OCI-LY7 (cell line): ENCODE measurements around the gene ELP1. TPM values are rescaled to one million over a fixed set of nuclear protein-coding genes. Genes with fewer than 3 reads are reported as not detected.

Experiments
- Bru-seq: library from RNA; stranded (reverse); fragments of 400-500 nt; gene quantifications from one replicate; lab custom pipeline; 2021; lab: Mats Ljungman, UMichigan
- BruChase-seq, 2 experiments: library from RNA; stranded (reverse); fragments of 400-500 nt; gene quantifications; one replicate each; lab custom pipeline; 2021; lab: Mats Ljungman, UMichigan
- BruUV-seq: library from RNA; stranded (reverse); fragments of 400-500 nt; replicated peaks from 2 replicates; lab custom pipeline; 2021; lab: Mats Ljungman, UMichigan
- CTCF ChIA-PET: fragments of 300-600 bp; sonication (Branson Sonifier 250); formaldehyde crosslinking; loops from one replicate; lab custom pipeline; 2022; ENCODE audit warnings: antibody characterized with exemption; ENCODE audit not compliant: unreplicated experiment; lab: Charles Lee
- POLR2A ChIA-PET: fragments of 300-600 bp; sonication (Branson Sonifier 250); formaldehyde crosslinking; loops from one replicate; lab custom pipeline; 2022; ENCODE audit warnings: antibody characterized with exemption; lab: Charles Lee
- DNase-seq: peaks from one replicate; pipeline ENCODE4 v3.0.0-alpha.2; 2015; ENCODE audit warnings: low spot score
- H2AFZ ChIP-seq: fragments of 200-600 bp; sonication (generic), shearing (Covaris generic); 2 replicates; pipeline ENCODE4 v1.6.1; 2014; ENCODE audit warnings: mild to moderate bottlenecking, antibody characterized with exemption, low read length, moderate library complexity
- H3K27ac ChIP-seq: fragments of 200-600 bp; sonication (generic); 2 replicates; pipeline ENCODE4 v1.5.1; 2014; ENCODE audit warnings: mixed run types, low read depth, mild to moderate bottlenecking, moderate library complexity, low read length, inconsistent platforms; ENCODE audit not compliant: poor library complexity, severe bottlenecking
- H3K36me3 ChIP-seq: fragments of 200-600 bp; sonication (generic); 2 replicates; pipeline ENCODE4 v1.6.1; 2014; ENCODE audit warnings: mild to moderate bottlenecking, antibody characterized with exemption, low read length, moderate library complexity, mixed read lengths; ENCODE audit not compliant: insufficient read depth
- H3K4me1 ChIP-seq: fragments of 200-600 bp; sonication (generic); 2 replicates; pipeline ENCODE4 v1.5.1; 2014; ENCODE audit warnings: mild to moderate bottlenecking, low read length; ENCODE audit not compliant: insufficient read depth, poor library complexity, severe bottlenecking
- H3K4me2 ChIP-seq: fragments of 200-600 bp; sonication (generic); 2 replicates; pipeline ENCODE4 v1.6.1; 2014; ENCODE audit warnings: mild to moderate bottlenecking, low read length
- H3K4me3 ChIP-seq: fragments of 200-600 bp; sonication (generic); 2 replicates; pipeline ENCODE4 v1.5.1; 2014; ENCODE audit warnings: mild to moderate bottlenecking, low read depth, low read length; ENCODE audit not compliant: poor library complexity, severe bottlenecking
- H3K79me2 ChIP-seq: fragments of 200-600 bp; sonication (generic); 2 replicates; pipeline ENCODE4 v1.6.1; 2016; ENCODE audit warnings: low read depth, mild to moderate bottlenecking, low read length, moderate library complexity, mixed read lengths; ENCODE audit not compliant: insufficient read depth
- H3K9me2 ChIP-seq: fragments of 200-600 bp; sonication (generic); 2 replicates; pipeline ENCODE4 v1.6.1; 2016; ENCODE audit warnings: mild to moderate bottlenecking, low read length, mixed read lengths; ENCODE audit not compliant: insufficient read depth
- H3K9me3 ChIP-seq: fragments of 200-600 bp; sonication (generic); 2 replicates; pipeline ENCODE4 v1.6.1; 2014; ENCODE audit warnings: mild to moderate bottlenecking, mixed run types, low read length, mixed read lengths
- H4K20me1 ChIP-seq: fragments of 200-600 bp; sonication (generic); 2 replicates; pipeline ENCODE4 v1.6.1; 2014; ENCODE audit warnings: mild to moderate bottlenecking, antibody characterized with exemption, low read length, moderate library complexity, mixed read lengths; ENCODE audit not compliant: insufficient read depth
- EZH2phosphoT487 ChIP-seq: fragments of 200-600 bp; sonication (generic); IDR thresholded peaks from 2 replicates; pipeline ENCODE4 v1.6.1; 2018; ENCODE audit warnings: low read depth, borderline replicate concordance, mild to moderate bottlenecking, mixed run types, antibody characterized with exemption, low read length, moderate library complexity, mixed read lengths
- intact Hi-C: fragments of 100-400 bp; cut with micrococcal nuclease; formaldehyde crosslinking; loops from one replicate; pipeline ENCODE4 v1.10.0; 2022; ENCODE audit not compliant: unreplicated experiment
- long read RNA-seq: library from polyadenylated mRNA; stranded (forward); transcript quantifications from one replicate; pipeline ENCODE4 v2.0.0, GENCODE V29; 2022
- total RNA-seq, 2 experiments: library from RNA; depleted of rRNA in 1 of 2; stranded (reverse); fragments of >200 nt in 1 of 2; shearing (Covaris generic) in 1 of 2; gene quantifications; 2 replicates each; pipeline ENCODE4 v1.2.3, GENCODE V29; 2014 to 2022
- TF ChIP-seq, protein P1 (sequence below): fragments of 200-600 bp; sonication (generic); conservative IDR thresholded peaks from 2 replicates; pipeline ENCODE4 v1.5.1; 2014; ENCODE audit warnings: mild to moderate bottlenecking, antibody characterized with exemption, low read length, moderate library complexity, mixed read lengths

Gene ELP1
- total RNA-seq (2014; rRNA removed; shearing (Covaris generic)) (32.5 and 42.0 TPM in 2 replicates), total RNA-seq (2022) (32.6 and 33.3 TPM in 2 replicates), Bru-seq, nascent RNA (percentile 76 among the genes with signal in this experiment), BruChase-seq, experiment 1, labeled RNA remaining after a 6-hour chase (percentile 82 among the genes with signal in this experiment), BruChase-seq, experiment 2, labeled RNA remaining after a 2-hour chase (percentile 77 among the genes with signal in this experiment)
- long read RNA-seq, full-length matches to known transcripts = 12 of 47 reads
- long read RNA-seq, partial matches to known transcripts = 15 of 47 reads
- long read RNA-seq, other reads (novel, unspliced or antisense) = 20 of 47 reads

DNA sequence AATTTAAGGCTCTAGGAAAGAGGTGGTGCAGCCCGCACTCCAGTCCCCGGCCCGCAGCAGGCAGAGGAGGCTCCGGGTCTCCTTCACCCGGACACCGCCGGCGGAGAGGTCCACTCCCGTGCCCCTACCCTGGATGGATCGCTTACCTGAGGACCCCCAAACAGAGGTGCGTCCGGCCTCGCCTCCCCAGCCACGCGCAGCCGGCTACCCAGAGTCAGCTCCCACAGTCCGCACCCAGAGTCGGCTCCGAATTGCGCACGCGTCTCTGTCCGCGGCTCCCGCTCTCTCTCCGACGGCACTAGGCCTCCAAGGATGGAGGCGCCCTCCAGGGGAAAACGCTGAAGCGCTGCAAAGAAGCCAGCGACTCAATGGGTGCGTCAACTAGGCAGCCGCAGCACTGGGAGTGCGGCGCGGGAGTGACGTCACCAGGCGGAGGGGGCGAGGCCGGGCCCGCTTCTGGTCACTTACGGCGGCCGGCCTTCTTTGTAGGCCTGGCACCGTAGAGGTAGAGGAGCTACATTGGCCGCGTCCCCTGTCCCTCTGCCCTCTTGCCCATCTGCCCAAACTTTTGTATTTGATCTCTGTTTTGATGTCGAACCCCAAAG, at the start of gene ELP1:
ELP1 (minus strand) TSS at position 407 of the 605 bp plus-strand sequence. CDS start 2,978 bp downstream, outside the sequence.
- CTCF ChIA-PET = no interaction called here
- no TSS peak for BruUV-seq
- Histone ChIP-seq H3K4me1 (peaks cover 22% of the 10 kb centered on the region), H3K27ac (peak within 1 kb of the TSS; percentile 70), H2AFZ (peak within 1 kb of the TSS; percentile 98), H3K79me2 (peaks cover 32% of the 10 kb centered on the region), H4K20me1 (peaks cover 8% of the 10 kb centered on the region; the same call in 1 of the 2 replicates), H3K36me3 (peaks cover 26% of the 10 kb centered on the region), H3K9me3 (no peaks in the 10 kb centered on the region), H3K4me3 (peak within 1 kb of the TSS; percentile 98), H3K9me2 (no peaks in the 10 kb centered on the region), H3K4me2 (peak within 1 kb of the TSS; percentile 96)
- intact Hi-C loops = loop anchor here (5.0 kb wide), 1 partner anchor 183 kb away; the partner anchor contains the start of gene TMEM245
- POLR2A ChIA-PET = no interaction called here
- no peak for TF ChIP-seq EZH2phosphoT487
- TF ChIP-seq, protein P1, sequence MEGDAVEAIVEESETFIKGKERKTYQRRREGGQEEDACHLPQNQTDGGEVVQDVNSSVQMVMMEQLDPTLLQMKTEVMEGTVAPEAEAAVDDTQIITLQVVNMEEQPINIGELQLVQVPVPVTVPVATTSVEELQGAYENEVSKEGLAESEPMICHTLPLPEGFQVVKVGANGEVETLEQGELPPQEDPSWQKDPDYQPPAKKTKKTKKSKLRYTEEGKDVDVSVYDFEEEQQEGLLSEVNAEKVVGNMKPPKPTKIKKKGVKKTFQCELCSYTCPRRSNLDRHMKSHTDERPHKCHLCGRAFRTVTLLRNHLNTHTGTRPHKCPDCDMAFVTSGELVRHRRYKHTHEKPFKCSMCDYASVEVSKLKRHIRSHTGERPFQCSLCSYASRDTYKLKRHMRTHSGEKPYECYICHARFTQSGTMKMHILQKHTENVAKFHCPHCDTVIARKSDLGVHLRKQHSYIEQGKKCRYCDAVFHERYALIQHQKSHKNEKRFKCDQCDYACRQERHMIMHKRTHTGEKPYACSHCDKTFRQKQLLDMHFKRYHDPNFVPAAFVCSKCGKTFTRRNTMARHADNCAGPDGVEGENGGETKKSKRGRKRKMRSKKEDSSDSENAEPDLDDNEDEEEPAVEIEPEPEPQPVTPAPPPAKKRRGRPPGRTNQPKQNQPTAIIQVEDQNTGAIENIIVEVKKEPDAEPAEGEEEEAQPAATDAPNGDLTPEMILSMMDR = peak; percentile 62; the same call in 1 of the 2 replicates
- DNase-seq = peak; percentile 95

GRCh38 chr9:108980893-108981292, 47.0 kb upstream of the ELP1 start:
- ChIA-PET CTCF (no interaction called here), POLR2A (no interaction called here)
- no peak for TF ChIP-seq EZH2phosphoT487
- TF ChIP-seq, protein P1 = no peak
- intact Hi-C loops = no loop called here
- BruUV-seq = no TSS peak
- Histone ChIP-seq H3K4me2 (no peak overlapping the region), H4K20me1 (no peaks in the 10 kb centered on the region), H3K9me2 (no peaks in the 10 kb centered on the region), H3K36me3 (peaks cover 43% of the 10 kb centered on the region), H3K27ac (no peak overlapping the region), H2AFZ (no peak overlapping the region), H3K4me1 (no peaks in the 10 kb centered on the region), H3K79me2 (no peaks in the 10 kb centered on the region), H3K9me3 (no peaks in the 10 kb centered on the region), H3K4me3 (no peak overlapping the region)
- DNase-seq = no peak
